ENCODE results near the gene ADARB2. TPM values are rescaled to one million over a fixed set of nuclear protein-coding genes. Genes with fewer than 3 reads are reported as not detected.

Gene ADARB2
- total and polyA plus RNA-seq, 8 donors = 0.41 to 0.92 (median 0.76) TPM

DNA sequence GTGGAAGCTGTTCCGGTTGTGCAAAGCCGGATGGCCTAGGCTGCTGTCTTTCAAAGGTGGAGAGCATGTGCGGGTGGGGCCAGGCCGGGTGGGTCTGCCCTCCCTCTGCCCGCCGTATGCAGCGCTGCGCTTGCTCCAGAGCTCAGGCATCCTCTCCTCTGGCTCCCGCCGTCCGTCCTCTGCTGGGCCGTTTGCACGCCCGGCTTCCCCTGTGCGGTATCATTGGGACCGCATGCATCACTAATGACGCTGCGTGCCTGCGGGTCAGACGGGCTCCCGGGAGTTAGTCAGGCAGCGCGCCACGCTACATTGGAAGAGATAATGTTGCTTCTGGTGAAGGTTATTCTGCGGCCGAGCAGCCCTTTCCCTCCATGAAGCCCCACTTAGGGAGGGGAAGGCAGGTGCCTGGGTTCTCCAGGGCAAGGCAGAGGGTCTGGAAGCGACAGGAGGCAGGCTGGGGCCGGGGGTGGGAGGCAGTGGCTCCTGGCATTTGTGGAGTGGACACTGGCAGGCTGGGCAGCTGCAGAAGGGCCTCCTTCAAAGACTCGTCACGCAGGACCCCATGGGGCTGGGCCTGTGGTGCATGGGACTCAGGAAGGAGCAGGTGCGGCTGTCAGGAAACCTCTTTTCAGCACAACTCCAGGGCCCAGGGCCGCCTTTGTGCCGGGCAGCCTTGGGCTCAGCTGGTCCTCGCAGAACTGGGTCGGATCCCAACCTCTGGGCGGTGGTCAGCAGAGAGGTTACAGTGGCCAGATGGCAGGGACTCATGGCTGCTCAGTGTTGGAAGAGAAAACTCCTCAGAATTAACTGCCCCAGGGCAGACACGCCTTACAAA is 362.6 kb downstream of the ADARB2 start:
- Histone ChIP-seq H3K36me3 (no peaks in the 10 kb centered on the region), H3K4me1 (no peaks in the 10 kb centered on the region), H3K9me3 (no peaks in the 10 kb centered on the region), H3K4me3 (no peak overlapping the region), H3K27ac (no peak overlapping the region), H3K27me3 (peaks cover 0 to 47% of the 10 kb centered on the region in 2 donors)
- no peak for TF ChIP-seq CTCF (IDR thresholded peaks at IDR 0.05)
- intact Hi-C loops (cut with DNase I) = no loop called here
- no peak for ATAC-seq
- peak in 1 of 4 donors; percentile 75 for DNase-seq

DNA sequence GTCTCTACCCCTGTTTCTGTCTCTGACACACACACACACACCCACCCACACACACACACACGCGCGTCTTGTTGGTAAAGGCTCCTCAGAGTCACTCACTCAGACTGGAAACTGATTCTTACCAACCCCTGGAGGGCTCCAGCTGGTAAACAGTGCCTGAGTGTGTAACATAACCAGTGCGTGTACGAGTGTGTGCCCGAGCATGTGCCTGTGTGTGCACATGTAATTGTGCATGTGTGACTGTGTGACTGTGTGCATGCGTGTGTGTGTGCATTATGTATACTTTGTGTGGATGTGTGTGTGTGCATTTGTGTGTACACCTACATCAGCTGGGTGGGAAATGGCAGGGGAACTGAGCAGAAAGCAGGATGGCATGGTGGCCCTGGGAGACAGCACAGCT is 364.0 kb downstream of the ADARB2 start:
- no peaks in the 10 kb centered on the region for H3K36me3 ChIP-seq
- no peak overlapping the region for H3K27ac ChIP-seq
- H3K27me3 ChIP-seq = peaks cover 0 to 46% of the 10 kb centered on the region in 2 donors
- DNase-seq (no peak), ATAC-seq (no peak)
- intact Hi-C loops (cut with DNase I) = no loop called here
- no peak overlapping the region for H3K4me3 ChIP-seq
- no peaks in the 10 kb centered on the region for H3K4me1 ChIP-seq
- no peaks in the 10 kb centered on the region for H3K9me3 ChIP-seq
- TF ChIP-seq CTCF (IDR thresholded peaks at IDR 0.05) = no peak

- no peak for ATAC-seq
- Histone ChIP-seq H3K4me1 (no peaks in the 10 kb centered on the region), H3K36me3 (no peaks in the 10 kb centered on the region), H3K9me3 (no peaks in the 10 kb centered on the region), H3K4me3 (no peak overlapping the region), H3K27me3 (peaks cover 0 to 40% of the 10 kb centered on the region in 2 donors), H3K27ac (no peak overlapping the region)
- TF ChIP-seq CTCF (IDR thresholded peaks at IDR 0.05) = no peak
- intact Hi-C loops (cut with DNase I) = no loop called here
- DNase-seq = no peak
Measured at GRCh38 chr10:1372212-1372611, 365.1 kb downstream of the ADARB2 start.

DNA sequence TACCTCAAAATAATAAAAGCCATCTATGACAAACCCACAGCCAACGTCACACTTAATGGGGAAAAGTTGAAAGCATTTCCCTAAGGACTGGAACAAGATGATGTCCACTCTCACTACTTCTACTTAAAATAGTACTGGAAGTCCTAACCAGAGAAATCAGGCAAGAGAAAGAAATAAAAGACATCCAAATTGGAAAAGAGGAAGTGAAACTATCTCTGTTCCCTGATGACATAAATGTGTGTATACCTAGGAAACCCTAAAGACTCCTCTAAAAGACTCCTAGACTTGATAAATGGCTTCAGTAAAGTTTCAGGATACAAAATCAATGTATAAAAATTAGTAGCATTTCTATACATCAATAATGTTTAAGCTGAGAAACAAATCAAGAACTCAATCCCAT is 367.0 kb downstream of the ADARB2 start:
- Histone ChIP-seq H3K4me3 (no peak overlapping the region), H3K27ac (no peak overlapping the region), H3K36me3 (no peaks in the 10 kb centered on the region), H3K9me3 (no peaks in the 10 kb centered on the region), H3K4me1 (no peaks in the 10 kb centered on the region), H3K27me3 (peaks cover 0 to 41% of the 10 kb centered on the region in 2 donors)
- ATAC-seq (no peak), DNase-seq (no peak)
- no peak for TF ChIP-seq CTCF (IDR thresholded peaks at IDR 0.05)
- intact Hi-C loops (cut with DNase I) = no loop called here

DNA sequence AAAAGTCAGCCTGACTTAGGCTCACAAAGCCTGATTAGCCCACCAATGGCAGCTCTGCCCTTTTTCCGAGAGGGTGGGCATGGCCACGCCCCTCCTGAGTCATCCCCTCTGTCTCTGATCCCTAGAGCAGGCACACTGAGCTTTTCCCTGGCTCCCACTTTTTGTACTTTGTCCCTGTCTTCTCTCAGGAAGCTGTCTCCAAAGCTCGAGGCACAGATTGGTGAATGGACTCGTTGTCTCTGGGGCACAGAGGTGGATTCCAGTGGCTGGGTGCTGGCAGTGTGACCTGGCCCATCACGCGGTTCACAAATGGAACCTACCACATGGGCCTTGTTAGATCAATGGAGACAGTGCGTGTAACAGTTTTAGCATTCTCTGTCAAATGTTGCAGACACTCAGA is 367.7 kb downstream of the ADARB2 start:
- DNase-seq = no peak
- no peak for TF ChIP-seq CTCF (IDR thresholded peaks at IDR 0.05)
- Histone ChIP-seq H3K27me3 (peaks cover 0 to 39% of the 10 kb centered on the region in 2 donors), H3K4me1 (no peaks in the 10 kb centered on the region), H3K36me3 (no peaks in the 10 kb centered on the region), H3K27ac (no peak overlapping the region), H3K4me3 (no peak overlapping the region), H3K9me3 (no peaks in the 10 kb centered on the region)
- intact Hi-C loops (cut with DNase I) = no loop called here
- no peak for ATAC-seq
